Measurements from ENCODE around the gene SAFB2. TPM values are rescaled to one million over a fixed set of nuclear protein-coding genes. Genes with fewer than 3 reads are reported as not detected.

Gene SAFB2
- total and polyA plus RNA-seq, 9 of the 15 experiments (the other 6 are each of a cell fraction or from before 2014, with no cell fraction given): 4.5 to 103 (median 47.3) TPM

DNA sequence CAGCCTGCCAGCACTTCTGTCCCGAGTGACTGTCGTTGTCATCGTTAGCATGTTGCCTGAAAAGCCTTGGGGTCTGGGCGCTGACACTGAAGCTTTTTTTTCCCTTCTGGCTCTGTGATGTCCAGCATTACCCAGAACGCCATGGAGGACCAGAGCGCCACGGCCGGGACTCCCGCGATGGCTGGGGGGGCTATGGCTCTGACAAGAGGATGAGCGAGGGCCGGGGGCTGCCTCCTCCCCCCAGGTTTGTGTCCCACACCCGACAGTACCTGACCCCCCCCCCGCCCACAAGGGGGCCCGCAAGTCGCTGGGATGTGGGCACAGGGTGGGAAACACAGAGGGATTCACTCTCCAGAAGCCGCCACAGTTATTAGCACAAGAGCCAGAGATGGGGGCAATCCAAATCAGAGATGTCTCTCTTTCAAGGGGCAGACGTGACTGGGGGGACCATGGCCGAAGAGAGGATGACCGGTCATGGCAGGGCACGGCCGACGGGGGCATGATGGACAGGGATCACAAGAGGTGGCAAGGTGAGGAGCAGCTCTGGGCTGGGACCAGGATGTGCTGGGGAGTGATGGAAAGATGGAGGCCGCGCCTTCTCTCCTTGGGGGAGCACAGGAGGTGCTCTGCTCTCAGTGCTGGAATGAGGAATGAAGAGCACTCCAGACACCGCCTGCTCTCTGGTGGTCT is 44.5 kb upstream of the SAFB2 start:
- FAIRE-seq (no peak), ATAC-seq (no peak), DNase-seq (ENCODE audit: extremely low read depth in 1 of 4, low spot score in 3 of 4) (no peak)
- ChIA-PET CTCF (ENCODE audit: low intra/inter-chr PET ratio) (no interaction called here), POLR2A (interaction anchor here (1.2 kb wide), 1 partner anchor 9 kb away, joined by 3 read pairs; no protein-coding TSS in a partner anchor)
- peaks cover 75% of the 10 kb centered on the region for H3K36me3 ChIP-seq (ENCODE audit: control insufficient read depth, insufficient read depth, low read length)
- H3K27ac ChIP-seq (ENCODE audit: extremely low read depth, low read depth, low read length): no peak overlapping the region
- H4K20me1 ChIP-seq (replicated peaks; ENCODE audit: control insufficient read depth, insufficient read depth, low read length): no peaks in the 10 kb centered on the region; the same call in 1 of the 2 replicates
- H3K4me1 ChIP-seq (replicated peaks in 1 of 2; ENCODE audit: control insufficient read depth in 2 of 2, insufficient read depth in 2 of 2, low read length in 2 of 2): peaks cover 0 to 9% of the 10 kb centered on the region in 2 experiments; a peak in 2 of 5 replicates
- H3K9me1 ChIP-seq (ENCODE audit: control insufficient read depth, insufficient read depth, low read length): peaks cover 2% of the 10 kb centered on the region
- H3K4me3 ChIP-seq: no peak overlapping the region
- no peak overlapping the region for H3K4me2 ChIP-seq (ENCODE audit: insufficient read depth, low read length)
- peak overlapping the region in 1 of 2 experiments; percentile 18; a peak in 1 of 4 replicates for H3K9ac ChIP-seq (ENCODE audit: insufficient read depth in 1 of 2, low read depth in 2 of 2, low read length in 2 of 2)
- BruUV-seq (replicated peaks): no TSS peak
- in situ Hi-C loops (cut with MboI) (no loop called here), intact Hi-C loops (cut with micrococcal nuclease) (no loop called here)
- no peaks in the 10 kb centered on the region for H3K9me3 ChIP-seq (replicated peaks; ENCODE audit: control insufficient read depth, insufficient read depth, low read depth, low read length)
- WGBS (ENCODE audit: insufficient coverage, low coverage, missing lambda C conversion rate): 92% methylated on average over 17 of the region's 26 CpGs
- no peak overlapping the region for H2AFZ ChIP-seq (ENCODE audit: low read depth, low read length)
- H3K79me2 ChIP-seq (ENCODE audit: control insufficient read depth, insufficient read depth, low read length): no peaks in the 10 kb centered on the region
- no peaks in the 10 kb centered on the region for H3K27me3 ChIP-seq (ENCODE audit: control insufficient read depth in 2 of 2, insufficient read depth in 2 of 2, low read length in 2 of 2)
- TF ChIP-seq SMC3 (conservative IDR thresholded peaks at IDR 0.05; ENCODE audit: insufficient read depth, low read depth, low read length) (no peak), JUN (IDR thresholded peaks at IDR 0.05; ENCODE audit: borderline replicate concordance, low read depth, low read length) (no peak), JUN (CRISPR knock-in tag; IDR thresholded peaks at IDR 0.05; ENCODE audit: borderline replicate concordance) (no peak), PHB (CRISPR knock-in tag; IDR thresholded peaks at IDR 0.05) (no peak), POLR2G (IDR thresholded peaks at IDR 0.05; ENCODE audit: low read depth, low read length) (no peak), ZC3H4 (CRISPR knock-in tag; IDR thresholded peaks at IDR 0.05; ENCODE audit: borderline replicate concordance) (no peak), E2F3 (CRISPR knock-in tag; IDR thresholded peaks at IDR 0.05) (no peak), ADNP (tag; IDR thresholded peaks at IDR 0.05) (no peak), ARID2 (IDR thresholded peaks at IDR 0.05) (no peak), NFIC (IDR thresholded peaks at IDR 0.05) (no peak), CREB1 (IDR thresholded peaks at IDR 0.05) (no peak), CREB1 (CRISPR knock-in tag; IDR thresholded peaks at IDR 0.05) (no peak), TEAD2 (tag; IDR thresholded peaks at IDR 0.05) (no peak), ZNF76 (CRISPR knock-in tag; IDR thresholded peaks at IDR 0.05; ENCODE audit: borderline replicate concordance) (no peak), BDP1 (IDR thresholded peaks at IDR 0.05; ENCODE audit: insufficient read depth, insufficient read length) (no peak)
- TF ChIP-seq, protein P1, sequence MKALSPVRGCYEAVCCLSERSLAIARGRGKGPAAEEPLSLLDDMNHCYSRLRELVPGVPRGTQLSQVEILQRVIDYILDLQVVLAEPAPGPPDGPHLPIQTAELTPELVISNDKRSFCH (CRISPR knock-in tag; IDR thresholded peaks at IDR 0.05): no peak
- TF ChIP-seq, protein P1 (tag; IDR thresholded peaks at IDR 0.05): no peak
- TF ChIP-seq, protein P2, sequence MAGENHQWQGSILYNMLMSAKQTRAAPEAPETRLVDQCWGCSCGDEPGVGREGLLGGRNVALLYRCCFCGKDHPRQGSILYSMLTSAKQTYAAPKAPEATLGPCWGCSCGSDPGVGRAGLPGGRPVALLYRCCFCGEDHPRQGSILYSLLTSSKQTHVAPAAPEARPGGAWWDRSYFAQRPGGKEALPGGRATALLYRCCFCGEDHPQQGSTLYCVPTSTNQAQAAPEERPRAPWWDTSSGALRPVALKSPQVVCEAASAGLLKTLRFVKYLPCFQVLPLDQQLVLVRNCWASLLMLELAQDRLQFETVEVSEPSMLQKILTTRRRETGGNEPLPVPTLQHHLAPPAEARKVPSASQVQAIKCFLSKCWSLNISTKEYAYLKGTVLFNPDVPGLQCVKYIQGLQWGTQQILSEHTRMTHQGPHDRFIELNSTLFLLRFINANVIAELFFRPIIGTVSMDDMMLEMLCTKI (IDR thresholded peaks at IDR 0.05; ENCODE audit: partially characterized antibody): no peak
- TF ChIP-seq, protein P3, sequence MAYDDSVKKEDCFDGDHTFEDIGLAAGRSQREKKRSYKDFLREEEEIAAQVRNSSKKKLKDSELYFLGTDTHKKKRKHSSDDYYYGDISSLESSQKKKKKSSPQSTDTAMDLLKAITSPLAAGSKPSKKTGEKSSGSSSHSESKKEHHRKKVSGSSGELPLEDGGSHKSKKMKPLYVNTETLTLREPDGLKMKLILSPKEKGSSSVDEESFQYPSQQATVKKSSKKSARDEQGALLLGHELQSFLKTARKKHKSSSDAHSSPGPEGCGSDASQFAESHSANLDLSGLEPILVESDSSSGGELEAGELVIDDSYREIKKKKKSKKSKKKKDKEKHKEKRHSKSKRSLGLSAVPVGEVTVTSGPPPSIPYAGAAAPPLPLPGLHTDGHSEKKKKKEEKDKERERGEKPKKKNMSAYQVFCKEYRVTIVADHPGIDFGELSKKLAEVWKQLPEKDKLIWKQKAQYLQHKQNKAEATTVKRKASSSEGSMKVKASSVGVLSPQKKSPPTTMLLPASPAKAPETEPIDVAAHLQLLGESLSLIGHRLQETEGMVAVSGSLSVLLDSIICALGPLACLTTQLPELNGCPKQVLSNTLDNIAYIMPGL (CRISPR knock-in tag; IDR thresholded peaks at IDR 0.05): no peak

Measured in K562 (cell line).